GM18909 (cell line): ENCODE results near the gene DDX1.
"Not testable (repeated sequence)": the region's sequence is repeated elsewhere in the genome, so short reads cannot be mapped to it uniquely, and the experiment has no call there.

Experiments
- ATAC-seq: cut with Tn5 transposase; IDR thresholded peaks from one replicate; pipeline ENCODE4 v1.9.1; 2021; ENCODE audit warnings: mild to moderate bottlenecking; ENCODE audit not compliant: unreplicated experiment, poor library complexity

Gene DDX1

GRCh38 chr2:15594291-15595256 is 2.9 kb downstream of the DDX1 start:
- no peak for ATAC-seq

GRCh38 chr2:15595342-15595905 is 3.8 kb downstream of the DDX1 start:
- ATAC-seq = no peak

- ATAC-seq = no peak
Measured at GRCh38 chr2:15595936-15596335, 4.3 kb downstream of the DDX1 start.

- ATAC-seq = no peak
Measured at GRCh38 chr2:15596350-15596749, 4.7 kb downstream of the DDX1 start.

GRCh38 chr2:15596968-15597367 is 5.3 kb downstream of the DDX1 start:
- ATAC-seq = no peak

- no peak for ATAC-seq
Measured at GRCh38 chr2:15599994-15600393, 8.3 kb downstream of the DDX1 start.

GRCh38 chr2:15601681-15602080 is 10.0 kb downstream of the DDX1 start:
- ATAC-seq = no peak

- ATAC-seq = no peak
Measured at GRCh38 chr2:15602393-15602792, 10.7 kb downstream of the DDX1 start.

- ATAC-seq = no peak
Measured at GRCh38 chr2:15603044-15603765, 11.5 kb downstream of the DDX1 start.

- no peak for ATAC-seq
Measured at GRCh38 chr2:15603948-15604347, 12.3 kb downstream of the DDX1 start.

GRCh38 chr2:15605721-15606120 is 14.1 kb downstream of the DDX1 start:
- ATAC-seq = no peak

GRCh38 chr2:15606481-15607441 is 15.1 kb downstream of the DDX1 start:
- no peak for ATAC-seq

GRCh38 chr2:15607709-15608391 is 16.2 kb downstream of the DDX1 start:
- no peak for ATAC-seq

GRCh38 chr2:15608392-15608761 is 16.7 kb downstream of the DDX1 start:
- ATAC-seq = no peak

GRCh38 chr2:15609341-15610042 is 17.8 kb downstream of the DDX1 start:
- no peak for ATAC-seq

GRCh38 chr2:15610430-15610952 is 18.8 kb downstream of the DDX1 start:
- ATAC-seq = no peak

GRCh38 chr2:15612101-15612500 is 20.4 kb downstream of the DDX1 start:
- ATAC-seq = not testable (repeated sequence)

GRCh38 chr2:15613736-15614429 is 22.2 kb downstream of the DDX1 start:
- ATAC-seq = no peak
